Limb (tissue), 2 donors: ENCODE data around the gene ACADS.

ENCODE experiments used
- DNase-seq, 2 donors: peaks; one replicate each; pipeline ENCODE4 v3.0.0-alpha.2; 2016; ENCODE audit errors: extremely low spot score in 2 of 2

The ACADS gene

GRCh38 chr12:120755269-120755668, 29.6 kb downstream of the ACADS start:
- no peak for DNase-seq

- no peak for DNase-seq
Observed at GRCh38 chr12:120757226-120757742, 31.7 kb downstream of the ACADS start.

DNA sequence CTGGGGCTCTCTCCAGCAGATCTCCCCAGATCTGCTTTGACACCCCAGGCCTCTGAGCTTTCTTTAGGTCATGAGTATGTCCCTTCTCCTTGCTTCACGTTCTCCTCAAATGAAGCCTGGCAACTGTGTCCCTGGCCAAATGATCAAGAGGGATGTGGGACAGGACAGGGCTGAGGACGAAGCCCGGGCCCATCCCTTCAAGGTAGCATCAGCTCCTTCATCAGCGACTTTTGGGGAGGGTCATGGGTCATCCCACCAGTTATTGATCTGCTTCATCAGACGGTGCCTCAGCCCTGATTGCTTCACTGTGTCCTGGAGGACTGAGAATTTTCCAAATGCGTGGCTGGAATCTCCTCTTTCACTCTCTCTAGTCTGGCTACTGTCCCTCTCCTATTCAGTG, 32.3 kb downstream of the ACADS start:
- DNase-seq: no peak

- no peak for DNase-seq
Observed at GRCh38 chr12:120758798-120759590, 33.4 kb downstream of the ACADS start.

GRCh38 chr12:120759591-120760348, 34.1 kb downstream of the ACADS start:
- no peak for DNase-seq

DNA sequence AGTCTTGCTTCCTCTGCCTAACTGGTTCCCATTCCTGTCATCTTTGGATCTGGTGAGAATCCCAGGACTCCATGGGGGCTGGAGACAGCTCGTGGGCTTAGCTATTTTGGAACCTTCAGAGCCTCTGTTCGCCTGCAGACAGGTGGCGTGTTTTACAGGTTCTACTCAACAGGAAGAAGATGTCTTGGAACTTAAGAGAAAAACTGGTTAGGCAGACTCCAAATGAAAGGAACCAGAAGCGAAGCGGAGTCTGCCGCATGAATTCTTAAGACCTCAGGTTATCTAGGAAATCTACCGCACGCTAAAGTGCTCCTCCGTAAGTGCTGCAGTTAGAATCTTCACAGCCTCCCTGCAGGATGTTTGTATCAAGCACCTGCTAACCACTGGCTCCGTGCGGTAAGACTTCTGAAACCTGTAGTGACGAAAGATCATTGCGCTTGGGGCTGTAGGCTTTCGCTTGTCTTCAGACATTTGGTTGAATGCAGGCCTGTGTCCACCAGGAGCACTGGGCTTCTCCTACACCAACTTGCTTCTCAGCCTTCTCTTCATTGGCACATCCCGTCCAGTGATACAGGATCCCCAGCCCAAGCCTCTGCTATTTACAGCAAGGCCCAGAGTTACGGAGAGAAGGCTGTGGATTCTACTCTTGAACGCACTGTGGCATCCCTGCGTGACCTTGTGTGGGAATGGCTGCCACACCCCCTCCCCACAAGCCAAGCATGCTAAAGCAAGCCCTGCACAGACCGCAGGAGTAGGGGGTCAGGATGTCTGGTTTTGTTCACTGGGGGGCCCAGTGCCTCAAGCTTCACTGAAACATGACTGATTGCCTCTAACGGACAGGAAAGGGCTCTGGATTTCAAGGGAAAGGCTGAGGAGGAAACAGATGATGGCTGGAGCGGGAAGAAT, 35.0 kb downstream of the ACADS start:
- no peak for DNase-seq

DNA sequence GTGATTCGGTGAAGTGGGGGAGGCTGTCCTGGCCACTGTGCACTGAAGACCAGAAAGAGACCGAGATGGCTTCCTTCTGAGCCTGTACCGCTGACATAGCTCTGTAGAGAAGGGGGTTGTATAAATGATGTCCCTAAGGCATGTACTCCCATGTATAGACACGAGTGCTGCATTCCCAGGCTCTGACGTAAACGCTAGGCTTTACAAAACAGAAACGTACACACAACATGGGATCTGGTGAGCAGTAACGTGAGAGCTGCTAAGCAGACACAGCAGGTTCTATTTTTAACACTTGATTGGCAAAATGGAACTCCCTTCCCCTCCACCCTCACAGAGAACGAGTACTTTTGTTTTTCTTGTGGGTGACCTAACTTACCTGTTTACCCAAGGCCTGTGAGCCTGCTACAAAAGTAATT, 35.9 kb downstream of the ACADS start:
- peak; percentile 67 to 87 for DNase-seq

GRCh38 chr12:120762086-120762485, 36.5 kb downstream of the ACADS start:
- peak in 1 of 2 donors; percentile 47 for DNase-seq

DNA sequence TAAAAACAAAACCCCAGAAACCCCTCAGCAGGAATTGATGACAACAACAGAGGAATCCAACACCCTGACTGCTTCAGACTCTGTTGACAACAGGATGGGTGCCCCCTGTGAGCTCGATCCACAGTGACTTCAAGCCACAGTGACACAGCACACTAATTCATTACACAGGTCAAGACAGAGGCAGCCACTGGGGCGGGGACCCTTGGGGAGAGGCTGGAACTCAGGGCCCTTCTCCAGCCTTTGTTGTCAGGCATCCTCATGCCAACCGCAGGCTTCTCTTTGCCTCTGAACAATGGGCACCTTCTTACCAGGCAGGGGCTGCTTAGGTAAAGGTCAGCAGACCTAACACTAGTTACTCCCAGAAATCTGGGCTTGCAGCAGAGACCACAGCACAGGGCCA, 37.6 kb downstream of the ACADS start:
- DNase-seq: no peak

DNA sequence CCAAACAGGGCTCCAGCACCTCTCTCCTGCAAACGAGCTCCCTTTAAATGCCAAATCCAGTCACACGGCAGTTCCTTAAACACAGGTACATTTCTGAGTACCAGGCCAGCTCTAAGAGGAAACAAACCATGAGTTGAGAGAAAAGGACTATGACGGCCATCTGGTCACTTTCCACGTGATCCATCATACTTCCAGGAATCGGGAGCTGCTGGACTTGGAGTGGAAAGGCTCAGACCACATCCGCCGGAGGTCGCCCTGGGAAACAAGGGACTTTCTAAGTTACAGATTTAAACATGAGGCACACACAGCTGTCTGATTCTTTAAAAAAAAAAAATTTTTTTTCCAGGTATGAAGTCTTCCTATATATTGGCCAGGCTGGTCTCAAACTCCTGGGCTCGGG, 39.2 kb downstream of the ACADS start:
- DNase-seq: no peak

- no peak for DNase-seq
Observed at GRCh38 chr12:120766566-120766965, 40.9 kb downstream of the ACADS start.

GRCh38 chr12:120767071-120768024, 41.7 kb downstream of the ACADS start:
- no peak for DNase-seq

GRCh38 chr12:120771097-120771496, 45.5 kb downstream of the ACADS start:
- DNase-seq: no peak

GRCh38 chr12:120774169-120774916, 48.7 kb downstream of the ACADS start:
- DNase-seq: no peak

- DNase-seq: no peak
Observed at GRCh38 chr12:120775862-120776552, 50.4 kb downstream of the ACADS start.

DNA sequence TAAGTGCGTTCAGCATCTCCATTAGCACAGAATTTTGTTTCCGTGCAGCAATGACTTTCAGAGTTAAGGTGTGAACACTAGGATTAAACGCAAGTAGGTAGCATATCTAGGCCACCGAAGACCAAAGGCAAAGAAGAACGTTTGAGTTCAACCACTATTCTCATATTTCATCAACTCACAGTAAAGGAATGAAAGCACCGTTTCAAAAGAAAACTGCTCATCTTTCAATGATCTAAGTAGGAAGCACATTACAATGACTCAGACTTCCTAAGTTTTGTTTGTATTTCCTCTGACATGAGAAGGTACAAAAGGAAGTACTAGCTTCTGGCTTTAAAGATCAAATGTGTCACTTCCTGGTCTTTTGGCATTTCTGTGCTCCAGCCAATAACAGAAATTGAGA, 57.6 kb downstream of the ACADS start:
- no peak for DNase-seq

- no peak for DNase-seq
Observed at GRCh38 chr12:120784804-120785203, 59.2 kb downstream of the ACADS start.

- no peak for DNase-seq
Observed at GRCh38 chr12:120787889-120788288, 62.3 kb downstream of the ACADS start.
